Activated CD8-positive, alpha-beta memory T cell treated with anti-CD3 and anti-CD28 coated beads, Interleukin-2, amount 10 ng/mL, durations not matched to agents 7 days and 5 days (primary cell): ENCODE results near the gene CCDC80. TPM values are rescaled to one million over a fixed set of nuclear protein-coding genes. Genes with fewer than 3 reads are reported as not detected.
A peak's percentile ranks its signal among the peaks of the same experiment; 100 is the strongest.

Experiments used
- ATAC-seq: fragments of 150-1000 bp; cut with Tn5 transposase; one replicate; pipeline ENCODE4 v1.10.0; 2021; ENCODE audit warnings: moderate library complexity
- CTCF ChIA-PET: fragments of 350-600 bp; sonication (Branson Sonifier 250); formaldehyde crosslinking; loops from one replicate; lab custom pipeline; 2021; ENCODE audit warnings: antibody characterized with exemption; lab: Charles Lee
- DNase-seq: peaks from one replicate; pipeline ENCODE4 v3.0.0-alpha.2; 2020
- H3K27ac Mint-ChIP-seq: one replicate; pipeline ENCODE4 v1.8.0; 2021; ENCODE audit warnings: mild to moderate bottlenecking, mixed read lengths
- H3K27me3 Mint-ChIP-seq: one replicate; pipeline ENCODE4 v1.8.0; 2021; ENCODE audit warnings: mixed read lengths
- H3K36me3 Mint-ChIP-seq: one replicate; pipeline ENCODE4 v1.8.0; 2021; ENCODE audit warnings: mild to moderate bottlenecking, mixed read lengths
- H3K4me1 Mint-ChIP-seq: one replicate; pipeline ENCODE4 v1.8.0; 2021; ENCODE audit warnings: mixed read lengths
- H3K4me3 Mint-ChIP-seq: one replicate; pipeline ENCODE4 v1.8.0; 2021; ENCODE audit warnings: mild to moderate bottlenecking, moderate library complexity, mixed read lengths
- H3K9me3 Mint-ChIP-seq: one replicate; pipeline ENCODE4 v1.8.0; 2022; ENCODE audit warnings: low read depth, mixed read lengths
- total RNA-seq, 2 experiments: library from RNA; stranded (reverse); gene quantifications; one replicate each; pipeline ENCODE4 v1.2.3, GENCODE V29; 2021

Gene CCDC80
- total RNA-seq, 2 experiments from 2014 or later = 0.35 to 1.5 TPM

DNA sequence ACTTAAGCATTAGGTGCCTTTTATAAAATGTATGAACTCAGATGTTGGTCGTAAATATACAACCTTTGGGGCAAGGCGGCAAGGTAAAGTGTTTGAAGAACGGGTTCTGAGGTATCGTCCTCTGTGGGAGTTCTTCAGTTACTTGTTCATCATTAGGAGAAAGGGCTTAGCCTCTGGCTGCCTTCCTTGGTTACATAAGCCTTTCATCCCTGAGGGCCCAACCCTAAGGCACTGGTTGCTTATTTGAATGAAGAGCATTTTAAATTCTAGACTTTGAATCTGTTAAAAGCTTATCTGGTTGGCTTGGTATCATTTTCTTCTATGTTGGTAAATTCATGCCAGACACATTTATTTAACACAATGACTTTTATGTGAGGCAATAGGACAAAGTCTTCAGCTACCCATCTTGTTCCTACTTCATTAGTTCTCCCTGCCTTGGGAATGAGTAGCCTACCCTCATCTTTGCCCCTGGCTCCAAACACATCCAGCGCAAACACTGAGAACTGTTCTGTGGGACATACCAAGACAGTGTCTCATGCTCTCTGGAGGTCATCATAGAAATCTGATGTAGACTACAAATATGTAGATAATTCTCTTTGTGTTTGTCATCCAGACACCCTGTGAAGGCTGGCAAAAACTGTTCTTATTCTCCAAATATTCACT, 12.4 kb upstream of the CCDC80 start:
- DNase-seq (no peak), ATAC-seq (no peak)
- Mint-ChIP-seq H3K4me3 (no peak overlapping the region), H3K36me3 (peaks cover 14% of the 10 kb centered on the region), H3K9me3 (no peaks in the 10 kb centered on the region), H3K4me1 (peaks cover 15% of the 10 kb centered on the region), H3K27ac (no peak overlapping the region), H3K27me3 (no peaks in the 10 kb centered on the region)
- CTCF ChIA-PET = interaction anchor here (1.8 to 2.8 kb wide), 3 partner anchors 10 to 81 kb away, joined by 6 to 15 read pairs (median 7); no protein-coding TSS in a partner anchor

DNA sequence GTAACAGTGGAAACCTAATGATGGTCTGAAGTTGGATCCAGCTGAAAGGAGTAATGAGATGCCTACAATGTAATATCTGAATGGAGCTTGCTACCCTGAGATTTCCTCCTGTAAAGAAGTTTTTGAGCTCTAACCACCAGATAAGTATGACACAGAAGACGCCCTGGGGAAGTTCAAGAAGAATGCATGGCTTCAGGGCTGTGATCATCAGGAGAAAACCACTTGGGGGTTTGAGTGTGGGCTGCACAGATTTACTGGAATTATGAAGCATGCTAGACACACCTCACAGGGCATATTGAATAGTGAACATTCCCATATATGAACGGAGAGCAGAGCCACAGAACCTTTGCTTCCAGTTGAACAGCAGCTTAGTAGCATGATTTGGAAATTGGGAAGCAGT, 10.6 kb upstream of the CCDC80 start:
- no peak overlapping the region for H3K27ac Mint-ChIP-seq
- peaks cover 30% of the 10 kb centered on the region for H3K4me1 Mint-ChIP-seq
- DNase-seq (no peak), ATAC-seq (no peak)
- no peaks in the 10 kb centered on the region for H3K27me3 Mint-ChIP-seq
- H3K9me3 Mint-ChIP-seq = no peaks in the 10 kb centered on the region
- CTCF ChIA-PET = interaction anchor here (1.4 to 2.8 kb wide), 3 partner anchors 8 to 328 kb away, joined by 3 to 15 read pairs (median 6); no protein-coding TSS in a partner anchor
- peaks cover 8% of the 10 kb centered on the region for H3K36me3 Mint-ChIP-seq
- no peak overlapping the region for H3K4me3 Mint-ChIP-seq

GRCh38 chr3:112651071-112651470, 10.1 kb upstream of the CCDC80 start:
- Mint-ChIP-seq H3K36me3 (peaks cover 8% of the 10 kb centered on the region), H3K4me1 (peaks cover 31% of the 10 kb centered on the region), H3K4me3 (no peak overlapping the region), H3K27me3 (no peaks in the 10 kb centered on the region), H3K27ac (no peak overlapping the region), H3K9me3 (no peaks in the 10 kb centered on the region)
- DNase-seq = no peak
- CTCF ChIA-PET = interaction anchor here (1.4 to 2.8 kb wide), 3 partner anchors 7 to 328 kb away, joined by 3 to 15 read pairs (median 6); no protein-coding TSS in a partner anchor
- no peak for ATAC-seq

DNA sequence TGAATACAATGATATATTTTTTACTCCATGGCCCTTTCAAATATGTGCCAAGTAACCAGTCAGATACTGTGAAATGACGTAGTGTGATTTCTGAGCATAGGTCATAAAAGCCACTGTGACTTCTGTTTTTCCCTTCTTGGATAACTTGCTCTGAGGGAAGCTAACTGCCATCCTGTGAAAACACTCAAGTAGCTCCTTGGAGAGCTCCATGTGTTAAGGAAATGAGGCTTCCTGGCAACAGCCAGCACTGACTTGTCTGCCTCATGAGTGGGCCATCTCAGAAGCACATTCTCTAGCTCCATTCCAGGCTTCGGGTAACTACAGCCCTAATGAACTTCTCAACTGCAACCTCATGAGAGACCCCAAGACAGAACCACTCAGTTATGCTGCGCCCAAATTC, 9.5 kb upstream of the CCDC80 start:
- no peak for DNase-seq
- H3K27me3 Mint-ChIP-seq = no peaks in the 10 kb centered on the region
- no peak for ATAC-seq
- H3K36me3 Mint-ChIP-seq = peaks cover 8% of the 10 kb centered on the region
- peaks cover 31% of the 10 kb centered on the region for H3K4me1 Mint-ChIP-seq
- H3K9me3 Mint-ChIP-seq = no peaks in the 10 kb centered on the region
- CTCF ChIA-PET = interaction anchor here (1.2 to 2.4 kb wide), 4 partner anchors 8 to 329 kb away, joined by 3 to 6 read pairs (median 3); no protein-coding TSS in a partner anchor
- no peak overlapping the region for H3K4me3 Mint-ChIP-seq
- no peak overlapping the region for H3K27ac Mint-ChIP-seq

GRCh38 chr3:112649478-112649735, 8.5 kb upstream of the CCDC80 start:
- ATAC-seq = no peak
- peak overlapping the region; percentile 3 for H3K27ac Mint-ChIP-seq
- CTCF ChIA-PET = interaction anchor here (1.2 to 1.4 kb wide), 2 partner anchors 9 to 85 kb away, joined by 3 read pairs; no protein-coding TSS in a partner anchor
- peaks cover 35% of the 10 kb centered on the region for H3K4me1 Mint-ChIP-seq
- no peaks in the 10 kb centered on the region for H3K9me3 Mint-ChIP-seq
- DNase-seq = no peak
- no peaks in the 10 kb centered on the region for H3K27me3 Mint-ChIP-seq
- H3K36me3 Mint-ChIP-seq = peaks cover 3% of the 10 kb centered on the region
- H3K4me3 Mint-ChIP-seq = no peak overlapping the region

DNA sequence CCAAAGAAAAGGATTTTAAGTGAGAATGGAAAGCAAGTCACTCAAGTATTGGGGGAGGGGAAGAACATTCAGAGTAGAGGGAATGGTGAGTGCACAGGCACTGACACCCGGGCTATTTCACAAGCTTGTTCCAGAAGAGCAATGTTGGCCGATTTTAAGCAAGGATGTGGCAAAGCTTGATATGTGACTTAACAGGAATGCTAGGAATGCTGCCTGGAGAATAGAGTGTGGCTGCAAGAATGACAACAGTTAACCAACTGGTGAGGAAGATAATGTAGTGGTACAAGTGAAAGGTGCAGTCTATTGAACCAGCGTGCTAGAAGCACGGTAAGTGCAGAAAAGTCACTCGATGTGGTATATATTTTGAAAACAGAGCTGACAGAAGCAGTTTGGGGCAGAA, 6.2 kb upstream of the CCDC80 start:
- no peaks in the 10 kb centered on the region for H3K27me3 Mint-ChIP-seq
- no peaks in the 10 kb centered on the region for H3K9me3 Mint-ChIP-seq
- H3K4me1 Mint-ChIP-seq = peaks cover 55% of the 10 kb centered on the region
- DNase-seq (no peak), ATAC-seq (no peak)
- CTCF ChIA-PET = interaction anchor here (1.2 to 7.6 kb wide), 3 partner anchors 90 to 332 kb away, joined by 5 to 131 read pairs (median 6); no protein-coding TSS in a partner anchor
- H3K27ac Mint-ChIP-seq = no peak overlapping the region
- H3K36me3 Mint-ChIP-seq = peaks cover 3% of the 10 kb centered on the region
- H3K4me3 Mint-ChIP-seq = no peak overlapping the region

DNA sequence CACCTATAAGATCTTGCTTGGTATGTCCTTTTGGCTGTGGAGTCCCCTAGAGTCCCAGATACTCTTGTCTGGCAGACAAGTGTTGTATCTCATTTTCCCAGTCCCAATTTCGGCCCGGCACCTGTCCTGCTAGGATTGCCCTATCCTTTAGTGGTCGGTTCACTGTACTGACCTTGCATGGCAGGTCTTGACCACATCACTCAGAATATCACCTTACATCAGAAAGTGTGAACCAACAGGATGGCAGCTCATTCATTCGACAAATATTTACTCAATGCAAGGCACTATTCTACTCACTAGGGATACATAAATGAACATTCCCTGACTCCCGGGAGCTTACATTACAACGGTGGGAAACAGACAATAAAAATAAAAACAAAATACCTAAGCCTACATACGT, 5.7 kb upstream of the CCDC80 start:
- ATAC-seq = no peak
- CTCF ChIA-PET = interaction anchor here (1.2 to 7.6 kb wide), 3 partner anchors 90 to 332 kb away, joined by 5 to 131 read pairs (median 43); partner anchors contain the start of gene CD200R1
- peaks cover 55% of the 10 kb centered on the region for H3K4me1 Mint-ChIP-seq
- peaks cover 3% of the 10 kb centered on the region for H3K36me3 Mint-ChIP-seq
- no peak overlapping the region for H3K27ac Mint-ChIP-seq
- no peak overlapping the region for H3K4me3 Mint-ChIP-seq
- H3K9me3 Mint-ChIP-seq = no peaks in the 10 kb centered on the region
- no peak for DNase-seq
- H3K27me3 Mint-ChIP-seq = no peaks in the 10 kb centered on the region

GRCh38 chr3:112644453-112644852, 3.5 kb upstream of the CCDC80 start:
- H3K27me3 Mint-ChIP-seq = no peaks in the 10 kb centered on the region
- CTCF ChIA-PET = interaction anchor here (0.9 to 7.6 kb wide), 20 partner anchors 8 to 391 kb away, joined by 3 to 131 read pairs (median 14); partner anchors contain the start of genes CD200R1 and GTPBP8
- peaks cover 3% of the 10 kb centered on the region for H3K36me3 Mint-ChIP-seq
- no peak overlapping the region for H3K4me3 Mint-ChIP-seq
- H3K9me3 Mint-ChIP-seq = no peaks in the 10 kb centered on the region
- no peak for DNase-seq
- H3K4me1 Mint-ChIP-seq = peaks cover 50% of the 10 kb centered on the region
- ATAC-seq = no peak
- H3K27ac Mint-ChIP-seq = peak overlapping the region; percentile 88

DNA sequence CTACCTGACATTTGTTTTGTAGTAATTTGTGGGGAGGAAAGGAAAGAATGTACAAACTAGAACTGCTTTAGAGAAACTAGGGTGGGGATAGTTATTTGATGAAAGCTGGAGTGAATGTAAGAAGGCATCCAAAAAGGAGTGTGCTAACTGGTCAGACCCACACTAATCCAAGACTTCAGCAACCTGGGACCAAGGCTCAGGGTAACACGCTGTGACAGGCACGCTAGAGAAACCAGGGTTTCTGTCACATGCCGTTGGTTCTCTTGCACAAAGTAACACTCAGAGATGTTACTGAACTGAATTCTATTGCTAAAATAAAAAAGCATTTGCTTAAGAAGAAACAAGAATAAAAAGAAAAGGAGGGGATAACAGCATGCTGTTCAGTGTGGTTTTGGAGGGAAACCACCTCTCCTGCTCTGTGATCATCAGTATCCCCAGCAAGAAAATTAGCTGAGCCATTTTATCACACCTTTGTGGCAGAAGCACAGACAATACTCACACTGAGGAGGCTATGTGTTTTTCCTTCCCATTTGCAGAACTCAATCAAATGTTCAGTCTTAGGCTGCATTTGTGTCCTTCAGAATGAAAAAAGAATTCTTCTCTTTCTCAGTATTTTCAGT, 2.8 kb upstream of the CCDC80 start:
- CTCF ChIA-PET = interaction anchor here (0.7 to 7.6 kb wide), 43 partner anchors 9 to 645 kb away, joined by 3 to 131 read pairs (median 7); partner anchors contain the start of genes CD200R1, CD200R1L and GTPBP8
- Mint-ChIP-seq H3K27me3 (no peaks in the 10 kb centered on the region), H3K4me3 (peak overlapping the region; percentile 42), H3K4me1 (peaks cover 43% of the 10 kb centered on the region), H3K9me3 (no peaks in the 10 kb centered on the region), H3K36me3 (peaks cover 2% of the 10 kb centered on the region), H3K27ac (peak overlapping the region; percentile 88)
- DNase-seq = no peak
- peak; percentile 41 for ATAC-seq

DNA sequence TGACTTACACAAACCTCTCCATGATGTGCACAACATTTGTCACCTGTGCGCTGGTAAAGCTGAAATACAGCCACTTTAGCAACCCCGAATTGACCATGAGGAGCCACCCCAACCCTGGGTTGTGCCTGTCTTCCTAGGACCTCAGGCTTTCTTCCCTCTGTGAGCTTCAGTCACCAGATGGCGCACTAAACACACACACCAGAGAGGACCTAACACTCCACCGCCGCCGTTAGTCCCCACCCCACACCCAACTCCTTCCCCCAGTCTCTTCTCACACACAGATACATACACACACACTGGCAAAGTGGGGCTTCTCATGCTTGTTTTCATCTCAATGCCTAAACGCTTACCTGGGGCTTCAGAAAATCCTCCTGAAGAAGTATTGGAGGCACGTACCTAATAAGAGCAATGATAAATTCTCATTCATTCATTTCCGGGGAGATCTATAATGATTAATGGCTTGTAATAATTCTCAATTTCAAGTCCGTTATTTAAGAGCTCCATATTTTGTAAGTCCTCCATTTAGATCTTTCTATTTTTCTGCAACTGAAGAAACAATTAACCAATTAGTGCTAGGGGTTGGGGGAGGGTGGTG, 2.1 kb upstream of the CCDC80 start:
- Mint-ChIP-seq H3K27ac (peak overlapping the region; percentile 88), H3K4me3 (peak overlapping the region; percentile 42), H3K9me3 (no peaks in the 10 kb centered on the region), H3K36me3 (no peaks in the 10 kb centered on the region), H3K27me3 (no peaks in the 10 kb centered on the region), H3K4me1 (peaks cover 38% of the 10 kb centered on the region)
- peak; percentile 99 for ATAC-seq
- peak; percentile 95 for DNase-seq
- CTCF ChIA-PET = interaction anchor here (0.6 to 7.6 kb wide), 55 partner anchors 9 to 645 kb away, joined by 3 to 131 read pairs (median 5); partner anchors contain the start of genes CD200R1, CD200R1L and GTPBP8

GRCh38 chr3:112640276-112640929, 540 bp downstream of the CCDC80 start:
- H3K9me3 Mint-ChIP-seq = no peaks in the 10 kb centered on the region
- H3K27me3 Mint-ChIP-seq = no peaks in the 10 kb centered on the region
- no peak overlapping the region for H3K4me3 Mint-ChIP-seq
- no peak overlapping the region for H3K27ac Mint-ChIP-seq
- ATAC-seq (no peak), DNase-seq (no peak)
- CTCF ChIA-PET = interaction anchor here (1.7 kb wide), 1 partner anchor 95 kb away, joined by 10 read pairs; no protein-coding TSS in a partner anchor
- H3K4me1 Mint-ChIP-seq = peaks cover 32% of the 10 kb centered on the region
- no peaks in the 10 kb centered on the region for H3K36me3 Mint-ChIP-seq

- Mint-ChIP-seq H3K36me3 (no peaks in the 10 kb centered on the region), H3K27me3 (no peaks in the 10 kb centered on the region), H3K27ac (no peak overlapping the region), H3K9me3 (no peaks in the 10 kb centered on the region), H3K4me3 (no peak overlapping the region), H3K4me1 (peaks cover 35% of the 10 kb centered on the region)
- no peak for ATAC-seq
- DNase-seq = no peak
- CTCF ChIA-PET = interaction anchor here (1.7 kb wide), 1 partner anchor 95 kb away, joined by 10 read pairs; no protein-coding TSS in a partner anchor
Observed at GRCh38 chr3:112639455-112640225, 1.3 kb downstream of the CCDC80 start.
